Neural cell (in vitro differentiated cells): ENCODE data around the gene MYH7B. TPM values are rescaled to one million over a fixed set of nuclear protein-coding genes. Genes with fewer than 3 reads are reported as not detected.

ENCODE experiments used
- H2AFZ ChIP-seq: fragments of 200-600, 300-800 bp; sonication (generic), shearing (Covaris generic); 2 replicates; pipeline ENCODE4 v1.6.0; 2014; ENCODE audit warnings: low read depth, mild to moderate bottlenecking, antibody characterized with exemption, low read length, moderate library complexity
- H3F3A ChIP-seq: fragments of 200-600 bp; shearing (Covaris generic); 2 replicates; pipeline ENCODE4 v1.6.1; 2016; ENCODE audit warnings: mild to moderate bottlenecking, moderate library complexity, mixed read lengths, antibody characterized with exemption, low read length; ENCODE audit not compliant: insufficient read depth, poor library complexity, severe bottlenecking
- H3K27ac ChIP-seq: fragments of 200-600, 300-800 bp; sonication (generic), shearing (Covaris generic); 2 replicates; pipeline ENCODE4 v1.5.1; 2014; ENCODE audit warnings: mild to moderate bottlenecking, low read length, moderate library complexity
- H3K27me3 ChIP-seq: fragments of 300-800, 200-600 bp; sonication (generic), shearing (Covaris generic); 2 replicates; pipeline ENCODE4 v1.6.0; 2014; ENCODE audit warnings: mild to moderate bottlenecking, low read depth, low read length, moderate library complexity; ENCODE audit not compliant: insufficient read depth
- H3K36me3 ChIP-seq: fragments of 300-800, 200-600 bp; sonication (generic), shearing (Covaris generic); 2 replicates; pipeline ENCODE4 v1.5.1; 2014; ENCODE audit warnings: mild to moderate bottlenecking, antibody characterized with exemption, low read length, moderate library complexity; ENCODE audit not compliant: insufficient read depth
- H3K4me2 ChIP-seq: fragments of 300-800, 200-600 bp; sonication (generic), shearing (Covaris generic); 2 replicates; pipeline ENCODE4 v1.6.0; 2014; ENCODE audit warnings: mild to moderate bottlenecking, low read length
- H3K4me3 ChIP-seq: fragments of 300-800, 200-600 bp; sonication (generic), shearing (Covaris generic); 2 replicates; pipeline ENCODE4 v1.5.1; 2014; ENCODE audit warnings: mild to moderate bottlenecking, low read length, moderate library complexity
- H3K79me2 ChIP-seq: fragments of 200-600 bp; shearing (Covaris generic); replicated peaks from 2 replicates; pipeline ENCODE4 v1.6.0; 2014; ENCODE audit warnings: mild to moderate bottlenecking, low read length, moderate library complexity; ENCODE audit not compliant: insufficient read depth
- H3K9ac ChIP-seq: fragments of 300-800, 200-600 bp; sonication (generic), shearing (Covaris generic); 2 replicates; pipeline ENCODE4 v1.6.1; 2016; ENCODE audit warnings: mild to moderate bottlenecking, low read length, mixed read lengths
- H3K9me2 ChIP-seq: fragments of 200-600 bp; shearing (Covaris generic); 2 replicates; pipeline ENCODE4 v1.6.1; 2016; ENCODE audit warnings: mild to moderate bottlenecking, low read length, mixed read lengths; ENCODE audit not compliant: insufficient read depth
- H3K9me3 ChIP-seq: fragments of 200-600, 300-800 bp; sonication (generic), shearing (Covaris generic); 2 replicates; pipeline ENCODE4 v1.6.1; 2016; ENCODE audit warnings: mild to moderate bottlenecking, mixed run types, low read length, moderate library complexity, mixed read lengths
- H4K20me1 ChIP-seq: fragments of 200-600 bp; shearing (Covaris generic); 2 replicates; pipeline ENCODE4 v1.6.1; 2016; ENCODE audit warnings: mild to moderate bottlenecking, mixed run types; ENCODE audit not compliant: insufficient read depth
- EP300 ChIP-seq: fragments of 450-650 bp; conservative IDR thresholded peaks from 2 replicates; pipeline ENCODE4 v1.6.1; 2014; ENCODE audit warnings: antibody characterized with exemption, mild to moderate bottlenecking, moderate library complexity; ENCODE audit not compliant: poor library complexity, severe bottlenecking
- EZH2 ChIP-seq: fragments of 200-600, 300-800 bp; shearing (Covaris generic), sonication (generic); IDR thresholded peaks from 2 replicates; pipeline ENCODE4 v1.6.1; 2014; ENCODE audit warnings: antibody characterized with exemption, low read length, borderline replicate concordance, mild to moderate bottlenecking; ENCODE audit not compliant: insufficient read depth, poor library complexity, severe bottlenecking
- POLR2AphosphoS5 ChIP-seq: IDR thresholded peaks from 2 replicates; pipeline ENCODE4 v1.6.1; 2012
- SMC3 ChIP-seq: fragments of 450-650 bp; conservative IDR thresholded peaks from 2 replicates; pipeline ENCODE4 v1.6.1; 2014; ENCODE audit warnings: antibody characterized with exemption, mild to moderate bottlenecking, moderate library complexity; ENCODE audit not compliant: poor library complexity
- TAF1 ChIP-seq: IDR thresholded peaks from 2 replicates; pipeline ENCODE4 v1.6.1; 2012; ENCODE audit warnings: low read depth
- polyA plus RNA-seq: library from polyadenylated mRNA; depleted of rRNA; stranded (reverse); fragments of >200 nt; gene quantifications from 2 replicates; pipeline ENCODE4 v1.2.3, GENCODE V29; 2014
- TF ChIP-seq, protein P1 (sequence below): IDR thresholded peaks from 2 replicates; pipeline ENCODE4 v1.6.1; 2012; ENCODE audit warnings: borderline replicate concordance

The MYH7B gene
- polyA plus RNA-seq, 1 donor from 2014 or later, result not detected

DNA sequence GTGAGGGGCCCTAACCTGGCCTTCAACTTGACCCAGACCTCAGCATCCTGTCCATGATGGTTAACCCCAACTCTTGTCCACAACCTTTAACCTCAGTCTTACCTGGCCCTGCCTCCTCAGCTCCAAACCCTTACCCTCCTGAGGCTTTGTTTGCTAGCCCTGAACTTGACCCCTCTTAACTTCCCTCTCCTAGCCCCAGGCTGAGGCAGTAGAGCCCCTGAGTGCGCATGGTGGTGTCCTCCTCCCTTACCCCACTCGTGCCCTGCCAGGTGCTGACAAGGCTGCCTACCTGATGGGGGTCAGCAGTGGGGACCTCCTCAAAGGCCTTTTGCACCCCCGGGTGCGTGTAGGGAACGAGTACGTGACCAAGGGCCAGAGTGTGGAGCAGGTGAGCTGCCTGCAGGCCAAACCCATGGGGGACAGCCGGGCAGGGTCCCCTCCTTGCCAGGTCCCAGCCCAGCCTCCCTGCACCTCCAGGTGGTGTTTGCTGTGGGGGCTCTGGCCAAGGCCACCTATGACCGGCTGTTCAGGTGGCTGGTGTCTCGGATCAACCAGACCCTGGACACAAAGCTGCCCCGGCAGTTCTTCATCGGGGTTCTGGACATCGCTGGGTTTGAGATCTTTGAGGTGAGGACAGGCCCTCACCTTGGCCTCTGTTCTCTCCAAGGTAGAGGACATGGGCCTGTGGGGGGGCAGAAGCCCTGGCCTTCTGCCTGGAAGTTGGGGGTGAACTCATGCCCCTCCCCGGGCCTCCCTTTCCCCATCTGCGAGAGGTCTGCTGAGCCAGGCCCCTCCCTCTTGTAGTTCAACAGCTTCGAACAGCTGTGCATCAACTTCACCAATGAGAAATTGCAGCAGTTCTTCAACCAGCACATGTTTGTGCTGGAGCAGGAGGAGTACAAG is 31.9 kb downstream of the MYH7B start:
- no peaks in the 10 kb centered on the region for H4K20me1 ChIP-seq
- H3K36me3 ChIP-seq, result no peaks in the 10 kb centered on the region
- no peak overlapping the region for H3K9ac ChIP-seq
- no peak overlapping the region for H2AFZ ChIP-seq
- no peak overlapping the region for H3K4me2 ChIP-seq
- no peaks in the 10 kb centered on the region for H3K79me2 ChIP-seq
- H3K27me3 ChIP-seq, result no peaks in the 10 kb centered on the region
- no peaks in the 10 kb centered on the region for H3K9me2 ChIP-seq
- H3K9me3 ChIP-seq, result no peaks in the 10 kb centered on the region
- H3F3A ChIP-seq, result no peaks in the 10 kb centered on the region
- TF ChIP-seq EZH2, result no peak
- no peak overlapping the region for H3K27ac ChIP-seq
- no peak overlapping the region for H3K4me3 ChIP-seq

- no peak overlapping the region for H2AFZ ChIP-seq
- no peaks in the 10 kb centered on the region for H3K79me2 ChIP-seq
- no peaks in the 10 kb centered on the region for H3K27me3 ChIP-seq
- H4K20me1 ChIP-seq, result no peaks in the 10 kb centered on the region
- no peaks in the 10 kb centered on the region for H3K36me3 ChIP-seq
- no peaks in the 10 kb centered on the region for H3K9me2 ChIP-seq
- no peaks in the 10 kb centered on the region for H3K9me3 ChIP-seq
- no peak overlapping the region for H3K27ac ChIP-seq
- TF ChIP-seq EZH2 (no peak), POLR2AphosphoS5 (no peak)
- no peak overlapping the region for H3K4me2 ChIP-seq
- no peak overlapping the region for H3K4me3 ChIP-seq
- H3F3A ChIP-seq, result no peaks in the 10 kb centered on the region
- no peak overlapping the region for H3K9ac ChIP-seq
These were observed 32.5 kb downstream of the MYH7B start for GRCh38 chr20:34988191-34988540.

- H3K4me2 ChIP-seq, result no peak overlapping the region
- H3K9me2 ChIP-seq, result no peaks in the 10 kb centered on the region
These were observed 33.5 kb downstream of the MYH7B start for GRCh38 chr20:34989118-34989517.

More at GRCh38 chr20:34989118-34989517, 33.5 kb downstream of the MYH7B start:
- Histone ChIP-seq H3K36me3 (no peaks in the 10 kb centered on the region), H3K27me3 (no peaks in the 10 kb centered on the region), H3K9me3 (no peaks in the 10 kb centered on the region), H3F3A (no peaks in the 10 kb centered on the region), H3K4me3 (no peak overlapping the region), H4K20me1 (no peaks in the 10 kb centered on the region), H2AFZ (no peak overlapping the region), H3K79me2 (no peaks in the 10 kb centered on the region), H3K27ac (no peak overlapping the region), H3K9ac (no peak overlapping the region)
- TF ChIP-seq POLR2AphosphoS5, result no peak
- no peak for TF ChIP-seq EP300
- no peak for TF ChIP-seq TAF1
- TF ChIP-seq SMC3, result no peak
- TF ChIP-seq EZH2, result no peak
- TF ChIP-seq, protein P1, sequence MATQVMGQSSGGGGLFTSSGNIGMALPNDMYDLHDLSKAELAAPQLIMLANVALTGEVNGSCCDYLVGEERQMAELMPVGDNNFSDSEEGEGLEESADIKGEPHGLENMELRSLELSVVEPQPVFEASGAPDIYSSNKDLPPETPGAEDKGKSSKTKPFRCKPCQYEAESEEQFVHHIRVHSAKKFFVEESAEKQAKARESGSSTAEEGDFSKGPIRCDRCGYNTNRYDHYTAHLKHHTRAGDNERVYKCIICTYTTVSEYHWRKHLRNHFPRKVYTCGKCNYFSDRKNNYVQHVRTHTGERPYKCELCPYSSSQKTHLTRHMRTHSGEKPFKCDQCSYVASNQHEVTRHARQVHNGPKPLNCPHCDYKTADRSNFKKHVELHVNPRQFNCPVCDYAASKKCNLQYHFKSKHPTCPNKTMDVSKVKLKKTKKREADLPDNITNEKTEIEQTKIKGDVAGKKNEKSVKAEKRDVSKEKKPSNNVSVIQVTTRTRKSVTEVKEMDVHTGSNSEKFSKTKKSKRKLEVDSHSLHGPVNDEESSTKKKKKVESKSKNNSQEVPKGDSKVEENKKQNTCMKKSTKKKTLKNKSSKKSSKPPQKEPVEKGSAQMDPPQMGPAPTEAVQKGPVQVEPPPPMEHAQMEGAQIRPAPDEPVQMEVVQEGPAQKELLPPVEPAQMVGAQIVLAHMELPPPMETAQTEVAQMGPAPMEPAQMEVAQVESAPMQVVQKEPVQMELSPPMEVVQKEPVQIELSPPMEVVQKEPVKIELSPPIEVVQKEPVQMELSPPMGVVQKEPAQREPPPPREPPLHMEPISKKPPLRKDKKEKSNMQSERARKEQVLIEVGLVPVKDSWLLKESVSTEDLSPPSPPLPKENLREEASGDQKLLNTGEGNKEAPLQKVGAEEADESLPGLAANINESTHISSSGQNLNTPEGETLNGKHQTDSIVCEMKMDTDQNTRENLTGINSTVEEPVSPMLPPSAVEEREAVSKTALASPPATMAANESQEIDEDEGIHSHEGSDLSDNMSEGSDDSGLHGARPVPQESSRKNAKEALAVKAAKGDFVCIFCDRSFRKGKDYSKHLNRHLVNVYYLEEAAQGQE, result no peak
